Activated CD4-positive, CD25-positive, alpha-beta regulatory T cell (primary cell): ENCODE results near the gene CTIF.

Experiments
- DNase-seq, 4 experiments: peaks; one replicate each; lab custom pipeline; 2025; lab: John Stamatoyannopoulos, UW

Gene CTIF

GRCh38 chr18:48819781-48820482, 281.1 kb downstream of the CTIF start:
- DNase-seq: no peak

- no peak for DNase-seq
These were observed 281.8 kb downstream of the CTIF start for GRCh38 chr18:48820483-48821250.

GRCh38 chr18:48821251-48821590, 282.4 kb downstream of the CTIF start:
- DNase-seq: no peak

GRCh38 chr18:48821845-48822244, 283.0 kb downstream of the CTIF start:
- DNase-seq: no peak

GRCh38 chr18:48824231-48824970, 285.6 kb downstream of the CTIF start:
- no peak for DNase-seq

- DNase-seq: no peak
These were observed 286.4 kb downstream of the CTIF start for GRCh38 chr18:48825101-48825745.

- no peak for DNase-seq
These were observed 287.4 kb downstream of the CTIF start for GRCh38 chr18:48826271-48826670.

- no peak for DNase-seq
These were observed 288.0 kb downstream of the CTIF start for GRCh38 chr18:48826806-48827205.

- no peak for DNase-seq
These were observed 288.7 kb downstream of the CTIF start for GRCh38 chr18:48827291-48828193.

GRCh38 chr18:48828194-48828545, 289.3 kb downstream of the CTIF start:
- DNase-seq: no peak

GRCh38 chr18:48828691-48829442, 290.0 kb downstream of the CTIF start:
- no peak for DNase-seq

- DNase-seq: no peak
These were observed 290.8 kb downstream of the CTIF start for GRCh38 chr18:48829443-48830149.

GRCh38 chr18:48831113-48831759, 292.4 kb downstream of the CTIF start:
- DNase-seq: no peak

GRCh38 chr18:48831802-48832201, 293.0 kb downstream of the CTIF start:
- DNase-seq: no peak

- DNase-seq: no peak
These were observed 294.3 kb downstream of the CTIF start for GRCh38 chr18:48832938-48833700.

GRCh38 chr18:48833701-48834412, 295.0 kb downstream of the CTIF start:
- peak in 3 of 4 experiments; percentile 4 to 23 (median 15) for DNase-seq

GRCh38 chr18:48834413-48835031, 295.7 kb downstream of the CTIF start:
- DNase-seq: peak; percentile 20 to 38 (median 30)

- DNase-seq: no peak
These were observed 296.3 kb downstream of the CTIF start for GRCh38 chr18:48835119-48835518.
